Stromal cell of bone marrow (primary cell): ENCODE results near the gene LRRC56.

Experiments
- DNase-seq: peaks from one replicate; pipeline ENCODE4 v3.0.0-alpha.2; 2012; ENCODE audit warnings: low read depth

The LRRC56 gene

GRCh38 chr11:536841-537621 is at the start of gene LRRC56:
Gene LRRC56 (plus strand): TSS chr11:537527. CDS start chr11:540685, 3,158 bp downstream.
- DNase-seq, result peak; percentile 40

- DNase-seq, result no peak
Observed at GRCh38 chr11:487571-488021, 49.7 kb upstream of the LRRC56 start.

GRCh38 chr11:488062-488461 is 49.3 kb upstream of the LRRC56 start:
- no peak for DNase-seq

GRCh38 chr11:488579-488978 is 48.7 kb upstream of the LRRC56 start:
- DNase-seq, result no peak

GRCh38 chr11:488992-489391 is 48.3 kb upstream of the LRRC56 start:
- no peak for DNase-seq

- DNase-seq, result no peak
Observed at GRCh38 chr11:489610-490185, 47.6 kb upstream of the LRRC56 start.

GRCh38 chr11:490186-490929 is 47.0 kb upstream of the LRRC56 start:
- no peak for DNase-seq

GRCh38 chr11:490930-491260 is 46.4 kb upstream of the LRRC56 start:
- no peak for DNase-seq

- no peak for DNase-seq
Observed at GRCh38 chr11:491358-491757, 46.0 kb upstream of the LRRC56 start.

GRCh38 chr11:492427-493226 is 44.7 kb upstream of the LRRC56 start:
- no peak for DNase-seq

GRCh38 chr11:494761-495536 is 42.4 kb upstream of the LRRC56 start:
- no peak for DNase-seq

- no peak for DNase-seq
Observed at GRCh38 chr11:495537-495931, 41.8 kb upstream of the LRRC56 start.

- DNase-seq, result no peak
Observed at GRCh38 chr11:496834-497564, 40.3 kb upstream of the LRRC56 start.

GRCh38 chr11:497565-498296 is 39.6 kb upstream of the LRRC56 start:
- no peak for DNase-seq

- no peak for DNase-seq
Observed at GRCh38 chr11:498297-499181, 38.8 kb upstream of the LRRC56 start.

- DNase-seq, result no peak
Observed at GRCh38 chr11:499201-500076, 37.9 kb upstream of the LRRC56 start.

GRCh38 chr11:501001-501682 is 36.2 kb upstream of the LRRC56 start:
- no peak for DNase-seq
